HL-60/S4 treated with phorbol 12-myristate 13-acetate at 8.2 ng/mL for 4 days and 3 days (cell line): ENCODE data around the gene PSMB9.

Experiments used
- in situ Hi-C: fragments of 300-500 bp; cut with MboI; formaldehyde crosslinking; loops from 2 replicates; pipeline ENCODE4 v1.15.0; 2022; ENCODE audit warnings: low sequenced_read_pairs

The PSMB9 gene

DNA sequence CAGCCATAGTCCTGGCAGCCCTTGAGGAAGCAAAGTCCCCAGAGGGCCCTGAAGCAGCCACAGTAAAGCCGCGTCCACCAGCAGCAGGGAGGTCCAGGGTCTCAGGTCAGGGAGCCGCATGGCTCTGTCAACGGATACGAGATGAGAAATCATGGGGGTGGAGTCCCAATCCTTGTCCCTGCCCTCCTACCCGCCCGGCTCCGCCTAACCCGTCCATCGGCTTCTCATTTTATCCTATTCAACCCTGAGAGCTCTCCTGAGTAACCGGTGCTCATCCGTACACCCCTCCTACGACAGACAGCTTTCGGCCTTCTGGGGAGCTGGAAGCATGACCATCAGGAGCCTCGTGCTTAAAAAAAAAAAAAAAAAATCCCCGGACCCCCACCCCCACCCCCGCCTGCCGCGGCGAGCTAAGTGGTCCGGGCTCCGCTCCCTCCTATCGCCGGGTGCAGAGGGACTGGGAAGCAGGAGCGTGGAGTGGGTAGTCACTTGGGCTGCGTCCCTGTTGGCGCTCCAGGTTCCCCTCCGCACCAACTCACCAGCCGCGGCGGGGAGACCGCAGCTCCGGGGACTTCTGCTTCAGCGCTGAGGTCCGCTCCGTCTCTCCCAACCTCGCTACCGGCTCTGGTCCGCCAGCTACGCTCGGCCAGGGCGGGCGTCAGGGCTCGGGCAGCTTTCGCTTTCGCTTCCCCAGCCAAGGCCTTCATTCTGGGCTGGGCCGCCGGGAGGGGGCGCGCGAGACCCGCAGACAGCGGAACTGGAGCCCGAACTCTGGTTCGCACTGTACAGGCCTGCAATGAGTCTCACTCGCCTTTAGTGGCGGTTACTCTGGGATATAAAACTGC is 15.7 kb upstream of the PSMB9 start, which contains the start of gene TAP2:
TAP2 (minus strand) TSS at position 626 of the 845 bp plus-strand sequence; CDS start at position 120, 506 bp downstream.
- in situ Hi-C loops = no loop called here

DNA sequence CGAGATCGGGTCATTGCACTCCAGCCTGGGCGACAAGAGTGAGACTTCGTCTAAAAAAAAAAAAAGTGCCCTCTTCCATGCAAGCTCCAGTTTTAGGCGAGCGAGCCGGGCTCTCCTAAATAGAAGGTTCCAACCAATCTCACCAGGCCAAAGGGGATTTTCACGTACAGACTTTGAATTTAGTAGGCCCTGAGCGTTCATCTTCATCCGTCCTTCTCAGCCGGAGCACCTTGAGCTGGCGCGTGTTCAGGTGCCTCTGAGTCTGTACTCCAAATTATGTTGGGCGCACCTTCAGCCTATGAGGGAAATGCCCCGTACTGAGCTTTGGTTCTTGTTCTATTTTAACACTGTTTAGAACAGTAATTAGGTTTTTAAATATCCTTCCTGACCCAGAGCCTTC is 14.6 kb upstream of the PSMB9 start:
- in situ Hi-C loops = no loop called here

DNA sequence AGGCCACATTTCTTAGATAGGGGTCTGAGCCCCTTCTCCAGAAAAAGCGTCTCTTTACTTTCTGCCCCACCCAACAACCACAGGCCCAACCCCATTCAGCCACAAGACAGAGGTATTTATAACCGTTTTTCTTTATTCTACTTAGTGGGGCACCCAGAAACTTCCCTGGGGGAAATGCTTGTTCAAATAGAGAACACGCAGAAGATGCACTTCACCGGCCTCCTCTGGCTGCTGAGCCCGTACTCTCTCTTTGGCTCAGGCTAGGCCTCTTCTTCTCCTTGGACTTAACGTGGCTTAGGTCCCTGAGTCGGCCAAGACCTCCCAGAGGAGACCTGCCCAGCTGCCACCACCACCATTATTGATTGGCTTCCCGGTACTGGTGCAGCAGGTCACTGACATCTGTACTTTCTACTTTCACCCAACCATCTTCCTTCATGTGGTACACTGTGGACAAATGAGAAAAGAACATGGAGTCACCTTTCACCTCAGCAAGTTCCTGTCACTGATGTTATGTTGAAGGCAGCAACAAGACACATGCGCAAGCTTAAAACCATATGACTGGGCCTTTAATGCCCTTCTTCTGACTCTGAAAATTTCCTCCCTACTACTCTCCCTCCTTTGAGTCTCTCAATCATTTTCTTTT is 13.3 kb upstream of the PSMB9 start:
- in situ Hi-C loops = no loop called here

GRCh38 chr6:32842021-32842650 is 11.9 kb upstream of the PSMB9 start:
- in situ Hi-C loops = no loop called here

DNA sequence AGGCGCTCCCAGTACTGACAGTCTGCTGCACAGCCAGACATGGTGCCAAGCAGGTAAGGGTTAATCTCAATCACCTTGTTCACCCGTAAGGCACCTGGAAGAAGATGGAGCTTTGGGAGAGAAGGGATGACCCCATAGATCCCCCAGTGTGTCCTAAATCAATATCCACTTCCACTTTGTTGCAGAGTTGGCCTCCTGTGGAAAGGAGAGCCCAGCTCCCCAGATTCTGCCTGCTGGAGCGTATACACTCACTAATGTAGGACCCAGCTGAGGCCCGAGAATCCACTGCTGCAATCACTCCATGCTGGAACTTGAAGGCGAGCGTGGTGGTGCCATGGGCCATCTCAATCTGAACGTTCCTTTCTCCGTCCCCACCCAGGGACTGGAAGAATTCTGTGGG is 11.3 kb upstream of the PSMB9 start:
- in situ Hi-C loops = no loop called here

DNA sequence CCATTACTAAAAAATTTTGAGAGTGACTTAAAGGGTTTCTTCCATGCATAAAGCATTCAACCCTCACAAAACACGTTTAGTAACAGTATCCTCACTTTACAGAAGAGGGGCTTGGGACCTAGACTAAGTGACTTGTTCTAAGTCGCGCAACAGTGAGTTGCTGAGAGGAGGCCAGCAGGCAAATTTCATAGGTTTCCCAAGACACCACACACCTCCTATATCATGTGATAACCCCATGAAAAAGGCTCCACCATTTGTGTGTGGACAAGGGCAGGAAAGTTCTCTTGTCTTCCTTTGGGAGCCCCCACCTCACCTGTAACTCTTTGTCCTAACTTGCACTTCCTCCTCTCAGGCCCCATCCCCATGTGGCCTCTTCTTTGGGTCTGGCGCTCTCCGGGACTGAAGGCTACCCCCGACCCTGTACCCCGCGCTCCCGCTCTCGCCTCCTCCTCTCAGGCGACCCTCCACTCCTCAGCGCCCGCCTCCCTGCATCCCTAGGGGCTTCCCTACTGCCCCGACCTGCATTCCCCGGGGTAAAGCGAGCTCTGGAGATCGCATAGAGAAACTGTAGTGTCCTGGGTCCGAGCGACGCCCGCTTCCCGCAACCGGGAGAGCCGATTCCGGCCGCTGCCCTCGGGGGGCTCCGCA is 10.5 kb upstream of the PSMB9 start:
- in situ Hi-C loops = no loop called here

- in situ Hi-C loops = no loop called here
Observed at GRCh38 chr6:32843979-32844838, 9.8 kb upstream of the PSMB9 start, which contains the start of gene PSMB8. PSMB8 (minus strand) TSS chr6:32844047; CDS start chr6:32843996, 51 bp downstream.

DNA sequence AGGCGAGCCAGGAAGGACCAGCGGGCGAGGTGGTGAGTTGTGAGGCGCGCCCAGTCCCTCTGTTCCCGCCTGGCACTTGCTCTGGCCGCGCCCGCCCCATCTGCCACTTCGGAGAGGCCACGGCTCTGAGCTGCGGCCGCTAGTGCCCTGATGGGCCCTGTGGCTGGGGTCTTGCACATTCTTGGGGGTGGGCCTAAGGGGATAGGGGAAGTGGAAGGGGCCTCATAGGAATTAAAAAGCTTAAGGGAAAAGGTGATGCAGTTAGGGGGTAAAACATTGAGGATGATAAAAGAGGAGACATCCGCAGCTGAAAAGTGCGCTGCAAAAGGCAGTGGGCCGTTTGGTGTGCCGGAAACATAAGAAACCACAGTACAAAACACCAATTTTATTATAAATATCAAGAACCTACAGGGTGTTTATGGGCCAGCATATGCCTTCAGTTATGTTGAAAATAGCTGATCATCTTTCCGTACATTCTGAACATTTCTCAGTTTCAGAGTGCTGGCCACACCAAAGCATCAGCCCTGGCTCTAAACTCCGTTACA is 9.1 kb upstream of the PSMB9 start:
- in situ Hi-C loops = no loop called here

DNA sequence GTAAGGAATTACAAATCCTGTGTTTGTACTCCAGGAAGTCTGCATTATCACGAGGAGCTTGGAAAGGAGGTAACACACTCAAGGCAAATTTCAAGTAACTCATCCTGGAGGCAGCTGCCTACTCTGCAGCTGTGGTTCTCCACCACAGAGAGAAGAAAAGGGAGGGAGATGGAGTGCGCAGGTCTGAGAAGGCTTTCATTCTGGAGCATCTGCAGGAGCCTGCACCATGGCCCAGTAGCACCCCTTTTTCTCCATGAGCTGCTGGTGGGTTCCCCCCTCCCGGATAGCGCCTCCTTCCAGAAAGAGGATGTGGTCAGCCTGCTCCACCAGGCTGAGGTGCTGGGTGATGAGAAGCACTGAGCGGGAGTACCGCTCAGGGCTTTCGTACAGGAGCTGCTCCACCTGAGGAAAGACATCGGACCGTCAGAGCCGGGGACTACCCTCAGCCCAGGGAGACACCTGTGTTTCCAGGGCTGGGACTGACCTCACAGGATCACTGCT is 8.6 kb upstream of the PSMB9 start:
- in situ Hi-C loops = no loop called here

DNA sequence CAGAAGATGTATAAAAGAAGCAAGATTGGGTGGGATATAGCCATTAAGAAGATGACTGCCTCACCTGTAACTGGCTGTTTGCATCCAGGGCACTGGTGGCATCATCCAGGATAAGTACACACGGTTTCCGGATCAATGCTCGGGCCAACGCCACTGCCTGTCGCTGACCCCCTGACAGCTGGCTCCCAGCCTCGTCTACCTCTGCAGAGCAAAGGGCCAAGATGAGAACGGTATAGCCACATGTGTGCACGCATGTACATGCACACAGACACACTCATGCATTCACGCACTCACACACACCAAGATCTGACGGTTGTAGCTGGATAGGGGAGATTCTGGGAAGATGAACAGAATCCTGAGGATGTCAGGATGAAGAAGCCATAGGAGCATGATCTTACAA is 7.0 kb upstream of the PSMB9 start:
- in situ Hi-C loops = no loop called here

DNA sequence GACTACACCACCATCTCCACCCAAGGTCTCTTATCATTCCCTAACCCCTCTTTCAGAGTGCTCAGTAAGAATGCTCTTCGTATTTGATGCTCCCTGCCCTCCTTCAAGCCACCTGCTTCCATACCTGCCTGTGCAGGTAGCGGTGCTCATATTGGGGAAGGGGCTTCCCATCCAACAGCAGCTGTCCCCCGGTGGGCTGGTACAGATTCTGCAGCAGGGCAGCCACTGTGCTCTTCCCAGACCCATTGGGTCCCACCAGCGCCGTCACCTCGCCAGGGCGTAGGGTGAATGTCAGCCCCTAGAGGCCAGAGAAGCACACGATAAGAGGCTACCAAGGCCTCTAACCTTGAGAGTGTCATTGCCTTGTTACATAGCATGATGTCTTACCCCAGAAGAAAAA is 6.2 kb upstream of the PSMB9 start:
- in situ Hi-C loops = no loop called here

- in situ Hi-C loops = no loop called here
Observed at GRCh38 chr6:32849126-32849525, 4.9 kb upstream of the PSMB9 start.

DNA sequence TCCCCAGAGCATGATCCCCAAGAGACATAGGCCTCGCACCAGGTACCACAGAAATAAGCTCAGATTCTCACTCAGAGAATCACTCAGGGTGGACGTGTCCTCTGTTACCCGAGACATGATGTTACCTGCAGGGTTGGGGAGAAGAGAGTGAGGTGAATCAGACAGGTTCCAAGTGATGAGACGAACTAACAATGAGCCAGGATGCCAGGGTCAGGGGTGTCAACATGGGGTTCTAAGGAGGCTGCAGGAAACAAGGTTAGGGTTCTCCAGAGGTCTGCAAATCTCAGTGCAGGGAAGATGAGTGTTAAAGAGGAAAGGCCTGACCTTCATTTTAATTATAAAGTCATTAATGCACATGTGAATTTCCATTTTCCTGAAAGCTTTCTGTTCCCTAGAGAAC is 3.0 kb upstream of the PSMB9 start:
- in situ Hi-C loops = no loop called here

GRCh38 chr6:32852018-32852843 is 1.8 kb upstream of the PSMB9 start:
- in situ Hi-C loops = no loop called here

- in situ Hi-C loops = no loop called here
Observed at GRCh38 chr6:32852844-32853540, 1.0 kb upstream of the PSMB9 start.

- in situ Hi-C loops = no loop called here
Observed at GRCh38 chr6:32854376-32855178, 585 bp downstream of the PSMB9 start.

DNA sequence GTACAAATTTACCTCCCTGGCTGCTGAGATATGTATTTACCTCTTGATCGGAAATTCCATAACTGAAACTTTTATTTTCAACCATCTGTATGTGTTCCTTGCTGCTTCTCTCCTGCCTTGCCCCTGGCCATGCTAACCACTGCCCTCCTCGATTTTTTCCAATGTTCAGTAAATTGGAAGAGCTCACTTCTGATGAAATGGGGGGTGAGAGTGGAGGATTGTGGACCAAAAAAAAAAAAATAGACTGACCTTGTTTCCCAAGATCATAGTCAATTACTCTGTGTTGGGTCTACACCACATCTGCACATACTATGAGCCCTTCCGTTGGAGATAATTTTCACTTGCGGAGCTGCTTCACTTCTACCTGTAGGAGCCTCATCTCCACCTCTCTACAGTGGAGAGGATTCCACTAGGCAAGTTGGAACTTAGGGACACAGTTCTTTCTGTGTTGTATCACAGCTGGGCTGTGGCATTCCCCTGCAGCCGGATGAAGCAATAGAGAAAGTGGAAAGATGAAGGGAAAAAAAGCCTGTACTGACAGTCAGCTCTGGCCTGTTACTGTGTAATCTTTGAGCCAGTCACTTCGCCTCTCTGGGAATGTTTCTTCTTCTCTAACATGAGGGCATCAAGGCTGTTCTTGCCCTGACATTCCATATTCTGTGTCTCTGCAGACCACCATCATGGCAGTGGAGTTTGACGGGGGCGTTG is 1.6 kb downstream of the PSMB9 start:
- in situ Hi-C loops = no loop called here
